PC-3 (cell line): ENCODE measurements around the gene MACROD2. TPM values are rescaled to one million over a fixed set of nuclear protein-coding genes. Genes with fewer than 3 reads are reported as not detected.

Experiments used
- ATAC-seq: fragments of 200-7000 bp; cut with Tn5 transposase; 2 replicates; pipeline ENCODE4 v1.9.1; 2020; ENCODE audit warnings: mild to moderate bottlenecking, moderate library complexity
- BruUV-seq: library from RNA; stranded (reverse); fragments of 400-500 nt; replicated peaks from 2 replicates; lab custom pipeline; 2021; lab: Mats Ljungman, UMichigan
- CTCF ChIA-PET: fragments of 300-600 bp; sonication (Branson Sonifier 250); formaldehyde crosslinking; loops from one replicate; lab custom pipeline; 2022; ENCODE audit warnings: antibody characterized with exemption; lab: Charles Lee
- POLR2A ChIA-PET: fragments of 300-600 bp; sonication (Branson Sonifier 250); formaldehyde crosslinking; loops from one replicate; lab custom pipeline; 2022; ENCODE audit warnings: antibody characterized with exemption; ENCODE audit not compliant: unreplicated experiment; lab: Charles Lee
- DNase-seq: peaks from one replicate; pipeline ENCODE4 v3.0.0-alpha.2; 2015
- H2AFZ ChIP-seq: fragments of 300-600 bp; sonication (generic); 2 replicates; pipeline ENCODE4 v1.6.0; 2016; ENCODE audit warnings: antibody characterized with exemption, low read length
- H3F3A ChIP-seq: fragments of 300-600 bp; sonication (generic); one replicate; pipeline ENCODE4 v1.6.0; 2017; ENCODE audit warnings: antibody characterized with exemption, low read length, control low read depth, mild to moderate bottlenecking; ENCODE audit not compliant: unreplicated experiment
- H3K27ac ChIP-seq: fragments of 300-600 bp; sonication (generic); 2 replicates; pipeline ENCODE4 v1.5.1; 2016; ENCODE audit warnings: mild to moderate bottlenecking, low read length
- H3K27me3 ChIP-seq: fragments of 300-600 bp; sonication (generic); 2 replicates; pipeline ENCODE4 v1.6.1; 2016; ENCODE audit warnings: low read length, mixed read lengths
- H3K36me3 ChIP-seq: fragments of 300-600 bp; sonication (generic); 2 replicates; pipeline ENCODE4 v1.6.1; 2016; ENCODE audit warnings: low read depth, mixed run types, low read length, mixed read lengths
- H3K4me1 ChIP-seq: fragments of 300-600 bp; sonication (generic); 2 replicates; pipeline ENCODE4 v1.5.1; 2016; ENCODE audit warnings: low read length; ENCODE audit not compliant: insufficient read depth
- H3K4me2 ChIP-seq: fragments of 300-600 bp; sonication (generic); 2 replicates; pipeline ENCODE4 v1.6.0; 2016; ENCODE audit warnings: low read length
- H3K4me3 ChIP-seq: fragments of 300-600 bp; sonication (generic); 2 replicates; pipeline ENCODE4 v1.5.1; 2016; ENCODE audit warnings: mild to moderate bottlenecking, low read length, mixed read lengths
- H3K79me2 ChIP-seq: fragments of 300-600 bp; sonication (generic); 2 replicates; pipeline ENCODE4 v1.6.1; 2017; ENCODE audit warnings: low read length, mixed read lengths
- H3K9ac ChIP-seq: fragments of 300-600 bp; sonication (generic); 2 replicates; pipeline ENCODE4 v1.6.0; 2016; ENCODE audit warnings: mild to moderate bottlenecking, low read length
- H3K9me2 ChIP-seq: fragments of 300-600 bp; sonication (generic); replicated peaks from 2 replicates; pipeline ENCODE4 v1.6.1; 2016; ENCODE audit warnings: mixed run types, low read length, mixed read lengths
- H3K9me3 ChIP-seq: fragments of 300-600 bp; sonication (generic); 2 replicates; pipeline ENCODE4 v1.6.1; 2016; ENCODE audit warnings: low read length, mixed read lengths
- H4K20me1 ChIP-seq: fragments of 300-600 bp; sonication (generic); 2 replicates; pipeline ENCODE4 v1.6.1; 2016; ENCODE audit warnings: low read length, mixed read lengths
- EZH2 ChIP-seq: fragments of 300-600 bp; sonication (generic); IDR thresholded peaks from one replicate; pipeline ENCODE4 v1.6.1; 2017; ENCODE audit warnings: antibody characterized with exemption, mild to moderate bottlenecking, low read length; ENCODE audit not compliant: unreplicated experiment
- EZH2phosphoT487 ChIP-seq: fragments of 300-600 bp; sonication (generic); IDR thresholded peaks from 2 replicates; pipeline ENCODE4 v1.6.1; 2018; ENCODE audit warnings: mild to moderate bottlenecking, antibody characterized with exemption, low read length, borderline replicate concordance
- intact Hi-C: fragments of 100-400 bp; cut with micrococcal nuclease; formaldehyde crosslinking; loops from 2 replicates; pipeline ENCODE4 v1.9.0; 2023
- total RNA-seq: library from RNA; depleted of rRNA; stranded (reverse); fragments of >200 nt; gene quantifications from 2 replicates; pipeline ENCODE4 v1.2.3, GENCODE V29; 2014
- TF ChIP-seq, protein P1 (sequence below): fragments of 300-600 bp; sonication (generic); conservative IDR thresholded peaks from 2 replicates; pipeline ENCODE4 v1.5.1; 2017; ENCODE audit warnings: antibody characterized with exemption, low read depth, mild to moderate bottlenecking, low read length

Gene MACROD2
- total RNA-seq, 1 experiment from 2014 or later = 3.1 TPM

- ChIA-PET CTCF (no interaction called here), POLR2A (interaction anchor here (0.7 kb wide), 1 partner anchor 417 kb away, joined by 4 read pairs; no protein-coding TSS in a partner anchor)
- DNase-seq = no peak
- Histone ChIP-seq H3K4me2 (no peak overlapping the region), H2AFZ (no peak overlapping the region), H3K79me2 (no peaks in the 10 kb centered on the region), H3K9me2 (no peaks in the 10 kb centered on the region), H3K9ac (no peak overlapping the region), H4K20me1 (no peaks in the 10 kb centered on the region), H3K4me1 (no peaks in the 10 kb centered on the region), H3K9me3 (no peaks in the 10 kb centered on the region), H3K36me3 (no peaks in the 10 kb centered on the region), H3K4me3 (no peak overlapping the region), H3K27me3 (no peaks in the 10 kb centered on the region), H3F3A (no peaks in the 10 kb centered on the region), H3K27ac (no peak overlapping the region)
- intact Hi-C loops = loop anchor here (1.0 kb wide), 1 partner anchor 226 kb away; the partner anchor contains the start of gene FLRT3
- no peak for TF ChIP-seq EZH2
- TF ChIP-seq, protein P1, sequence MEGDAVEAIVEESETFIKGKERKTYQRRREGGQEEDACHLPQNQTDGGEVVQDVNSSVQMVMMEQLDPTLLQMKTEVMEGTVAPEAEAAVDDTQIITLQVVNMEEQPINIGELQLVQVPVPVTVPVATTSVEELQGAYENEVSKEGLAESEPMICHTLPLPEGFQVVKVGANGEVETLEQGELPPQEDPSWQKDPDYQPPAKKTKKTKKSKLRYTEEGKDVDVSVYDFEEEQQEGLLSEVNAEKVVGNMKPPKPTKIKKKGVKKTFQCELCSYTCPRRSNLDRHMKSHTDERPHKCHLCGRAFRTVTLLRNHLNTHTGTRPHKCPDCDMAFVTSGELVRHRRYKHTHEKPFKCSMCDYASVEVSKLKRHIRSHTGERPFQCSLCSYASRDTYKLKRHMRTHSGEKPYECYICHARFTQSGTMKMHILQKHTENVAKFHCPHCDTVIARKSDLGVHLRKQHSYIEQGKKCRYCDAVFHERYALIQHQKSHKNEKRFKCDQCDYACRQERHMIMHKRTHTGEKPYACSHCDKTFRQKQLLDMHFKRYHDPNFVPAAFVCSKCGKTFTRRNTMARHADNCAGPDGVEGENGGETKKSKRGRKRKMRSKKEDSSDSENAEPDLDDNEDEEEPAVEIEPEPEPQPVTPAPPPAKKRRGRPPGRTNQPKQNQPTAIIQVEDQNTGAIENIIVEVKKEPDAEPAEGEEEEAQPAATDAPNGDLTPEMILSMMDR = no peak
- no peak for TF ChIP-seq EZH2phosphoT487
- ATAC-seq = no peak
- BruUV-seq = no TSS peak
Measured at GRCh38 chr20:14562981-14563380, 567.7 kb downstream of the MACROD2 start.

GRCh38 chr20:14566505-14566904 lies 571.2 kb downstream of the MACROD2 start:
- Histone ChIP-seq H3K4me2 (no peak overlapping the region), H4K20me1 (no peaks in the 10 kb centered on the region), H3K4me1 (no peaks in the 10 kb centered on the region), H3K79me2 (no peaks in the 10 kb centered on the region), H2AFZ (no peak overlapping the region), H3K9me3 (no peaks in the 10 kb centered on the region), H3K9me2 (no peaks in the 10 kb centered on the region), H3K27ac (no peak overlapping the region), H3K36me3 (no peaks in the 10 kb centered on the region), H3K27me3 (no peaks in the 10 kb centered on the region), H3K4me3 (no peak overlapping the region), H3K9ac (no peak overlapping the region), H3F3A (no peaks in the 10 kb centered on the region)
- ChIA-PET POLR2A (no interaction called here), CTCF (no interaction called here)
- ATAC-seq (no peak), DNase-seq (peak; percentile 13)
- no peak for TF ChIP-seq EZH2phosphoT487
- no peak for TF ChIP-seq EZH2
- TF ChIP-seq, protein P1 = no peak
- BruUV-seq = no TSS peak
- intact Hi-C loops = no loop called here

- no peak overlapping the region for H3K9ac ChIP-seq
- H3F3A ChIP-seq = no peaks in the 10 kb centered on the region
- H3K79me2 ChIP-seq = no peaks in the 10 kb centered on the region
- TF ChIP-seq, protein P1 = no peak
- no peak for TF ChIP-seq EZH2phosphoT487
- no peak for TF ChIP-seq EZH2
- no peak for ATAC-seq
- H4K20me1 ChIP-seq = no peaks in the 10 kb centered on the region
- no peaks in the 10 kb centered on the region for H3K36me3 ChIP-seq
- no peaks in the 10 kb centered on the region for H3K4me1 ChIP-seq
- no peak overlapping the region for H3K4me2 ChIP-seq
- H3K4me3 ChIP-seq = no peak overlapping the region
- H3K9me3 ChIP-seq = no peaks in the 10 kb centered on the region
- H3K27ac ChIP-seq = no peak overlapping the region
- no TSS peak for BruUV-seq
- ChIA-PET POLR2A (no interaction called here), CTCF (no interaction called here)
- DNase-seq = no peak
- H3K27me3 ChIP-seq = no peaks in the 10 kb centered on the region
- intact Hi-C loops = no loop called here
- H2AFZ ChIP-seq = no peak overlapping the region
- no peaks in the 10 kb centered on the region for H3K9me2 ChIP-seq
Measured at GRCh38 chr20:14568225-14568624, 572.9 kb downstream of the MACROD2 start.
